Measurements from ENCODE around the gene CTSE.

Gene CTSE

DNA sequence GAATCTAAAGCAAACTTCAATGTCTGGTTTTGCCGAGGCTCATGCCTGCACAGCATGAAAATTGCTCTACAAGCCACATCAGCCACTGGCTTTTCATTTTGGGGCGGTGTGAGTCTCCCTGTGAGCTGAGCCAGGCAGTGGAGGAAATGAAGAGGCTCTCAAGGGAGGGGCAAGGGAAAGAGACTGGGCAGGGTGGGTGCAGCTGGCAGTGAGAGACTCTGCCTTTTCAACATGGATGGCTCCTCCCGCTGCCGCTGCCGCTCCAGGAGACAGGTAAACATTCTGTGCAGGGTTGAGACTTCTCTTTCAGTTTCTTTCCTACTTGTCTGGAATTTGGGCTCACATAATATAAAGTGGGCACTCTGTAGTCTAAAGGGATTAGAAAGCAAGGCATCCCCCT, 11.3 kb upstream of the CTSE start:
- Mint-ChIP-seq H3K4me1 (ENCODE audit: low read depth) (peaks cover 14% of the 10 kb centered on the region), H3K36me3 (no peaks in the 10 kb centered on the region)

DNA sequence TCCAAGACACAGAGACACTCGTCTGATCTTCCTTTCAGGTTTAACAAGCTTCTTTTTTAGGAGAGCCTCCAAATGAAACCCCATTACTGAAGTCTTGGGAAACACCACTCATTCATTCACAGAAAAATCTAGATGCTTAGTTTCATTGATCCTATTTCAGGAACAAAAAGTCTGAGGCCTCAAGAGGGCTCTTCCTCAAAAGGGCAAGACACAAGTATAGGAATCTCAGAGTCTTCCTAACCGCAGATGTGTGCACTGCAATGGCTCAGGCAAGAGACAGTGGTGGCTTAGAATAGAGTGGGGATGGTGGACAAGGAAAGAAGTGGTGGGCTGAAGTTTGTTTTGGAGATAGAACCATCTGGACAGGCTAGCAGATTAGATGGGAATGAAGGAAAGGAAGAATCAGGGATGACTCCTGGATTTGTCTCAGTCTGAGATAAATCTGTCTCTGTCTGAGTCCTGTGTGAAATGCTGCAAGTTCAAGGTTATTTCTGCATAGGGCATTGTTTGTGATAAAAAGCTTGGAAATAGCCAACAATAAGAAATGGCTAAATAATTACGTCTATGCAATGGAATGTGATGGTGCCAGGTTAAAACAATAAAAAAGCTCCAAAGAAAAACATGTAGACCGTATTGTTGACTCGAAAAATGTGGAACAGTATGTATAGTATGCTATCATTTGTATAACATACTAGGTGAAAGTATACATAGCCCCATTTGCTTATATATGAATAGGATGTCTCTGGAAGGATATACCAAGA, 8.9 kb upstream of the CTSE start:
- H3K9me3 Mint-ChIP-seq (ENCODE audit: low read depth), result no peaks in the 10 kb centered on the region
- no peak overlapping the region for H3K4me3 Mint-ChIP-seq
- no peak overlapping the region for H3K27ac Mint-ChIP-seq
- peaks cover 9% of the 10 kb centered on the region for H3K4me1 Mint-ChIP-seq (ENCODE audit: low read depth)
- peaks cover 6% of the 10 kb centered on the region for H3K27me3 Mint-ChIP-seq
- H3K36me3 Mint-ChIP-seq, result no peaks in the 10 kb centered on the region

More for the DNA sequence above, 11.3 kb upstream of the CTSE start:
- Mint-ChIP-seq H3K9me3 (ENCODE audit: low read depth) (no peaks in the 10 kb centered on the region), H3K4me3 (no peak overlapping the region), H3K27ac (no peak overlapping the region), H3K27me3 (peaks cover 3% of the 10 kb centered on the region)

DNA sequence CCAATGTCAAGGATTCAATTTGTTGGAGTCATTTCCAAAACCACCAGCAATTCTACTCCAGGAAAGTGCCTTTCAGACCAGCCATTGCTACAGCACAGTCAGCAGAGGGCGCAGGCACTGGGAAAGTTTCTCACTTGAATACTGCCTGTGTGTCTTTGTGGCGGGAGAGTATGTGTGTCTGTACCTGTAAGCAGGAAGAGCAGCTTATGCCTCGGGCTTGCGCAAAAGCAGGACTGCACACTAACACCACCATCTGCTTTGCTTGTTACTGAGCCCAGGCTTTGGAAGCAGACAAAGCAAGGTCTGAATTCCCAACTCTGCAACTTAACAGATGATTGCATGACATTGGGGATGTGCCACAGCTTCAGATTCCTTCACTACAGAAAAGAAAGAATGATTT, 7.0 kb upstream of the CTSE start:
- H3K4me1 Mint-ChIP-seq (ENCODE audit: low read depth), result peaks cover 9% of the 10 kb centered on the region
- no peak overlapping the region for H3K4me3 Mint-ChIP-seq

DNA sequence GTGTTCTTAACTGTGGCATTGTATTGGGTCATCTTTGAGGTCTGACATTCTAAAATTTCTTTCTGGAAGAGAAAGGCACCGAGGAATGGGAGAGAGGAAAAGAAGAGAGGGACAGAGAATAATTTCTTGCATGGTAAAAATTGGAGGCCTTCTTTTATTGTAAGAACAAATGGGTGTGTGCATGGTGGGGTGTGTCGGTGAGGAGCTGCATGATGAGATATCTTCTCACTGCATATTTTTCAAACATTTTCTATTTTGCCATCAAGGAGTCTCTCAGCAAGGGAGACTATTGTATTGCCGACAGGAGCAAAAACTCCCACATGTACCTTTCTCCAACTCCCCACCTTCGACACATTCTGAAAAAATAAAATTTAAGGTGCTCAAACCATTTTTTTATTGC, 6.5 kb upstream of the CTSE start:
- no peak overlapping the region for H3K4me3 Mint-ChIP-seq
- peaks cover 9% of the 10 kb centered on the region for H3K27me3 Mint-ChIP-seq
- H3K9me3 Mint-ChIP-seq (ENCODE audit: low read depth), result no peaks in the 10 kb centered on the region
- H3K36me3 Mint-ChIP-seq, result peaks cover 2% of the 10 kb centered on the region
- no peak overlapping the region for H3K27ac Mint-ChIP-seq
- peaks cover 9% of the 10 kb centered on the region for H3K4me1 Mint-ChIP-seq (ENCODE audit: low read depth)

More for the DNA sequence above, 7.0 kb upstream of the CTSE start:
- peaks cover 2% of the 10 kb centered on the region for H3K36me3 Mint-ChIP-seq
- H3K27ac Mint-ChIP-seq, result no peak overlapping the region
- peaks cover 9% of the 10 kb centered on the region for H3K27me3 Mint-ChIP-seq
- no peaks in the 10 kb centered on the region for H3K9me3 Mint-ChIP-seq (ENCODE audit: low read depth)

DNA sequence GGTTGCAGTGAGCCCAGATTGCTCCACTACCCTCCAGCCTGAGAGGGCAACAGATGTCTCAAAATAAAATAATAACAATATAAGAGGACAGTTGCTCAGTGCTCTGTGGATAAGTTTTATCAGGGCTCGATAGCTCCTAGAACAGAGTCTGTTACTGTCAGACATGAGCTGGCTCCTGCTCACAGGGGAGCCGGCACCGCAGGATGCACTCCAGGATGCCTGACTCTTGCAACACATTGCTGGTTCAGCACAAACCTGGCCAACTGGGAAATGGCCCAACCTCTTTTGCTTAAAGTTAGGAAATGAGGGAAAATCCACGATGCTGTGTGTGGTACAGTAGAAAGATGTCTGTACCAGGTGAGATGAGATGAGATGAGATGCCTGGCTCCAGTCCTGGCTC, 5.8 kb upstream of the CTSE start:
- peaks cover 9% of the 10 kb centered on the region for H3K27me3 Mint-ChIP-seq
- H3K4me1 Mint-ChIP-seq (ENCODE audit: low read depth), result peaks cover 4% of the 10 kb centered on the region
- H3K36me3 Mint-ChIP-seq, result peaks cover 2% of the 10 kb centered on the region
- no peak overlapping the region for H3K27ac Mint-ChIP-seq
- H3K4me3 Mint-ChIP-seq, result no peak overlapping the region
- H3K9me3 Mint-ChIP-seq (ENCODE audit: low read depth), result no peaks in the 10 kb centered on the region

DNA sequence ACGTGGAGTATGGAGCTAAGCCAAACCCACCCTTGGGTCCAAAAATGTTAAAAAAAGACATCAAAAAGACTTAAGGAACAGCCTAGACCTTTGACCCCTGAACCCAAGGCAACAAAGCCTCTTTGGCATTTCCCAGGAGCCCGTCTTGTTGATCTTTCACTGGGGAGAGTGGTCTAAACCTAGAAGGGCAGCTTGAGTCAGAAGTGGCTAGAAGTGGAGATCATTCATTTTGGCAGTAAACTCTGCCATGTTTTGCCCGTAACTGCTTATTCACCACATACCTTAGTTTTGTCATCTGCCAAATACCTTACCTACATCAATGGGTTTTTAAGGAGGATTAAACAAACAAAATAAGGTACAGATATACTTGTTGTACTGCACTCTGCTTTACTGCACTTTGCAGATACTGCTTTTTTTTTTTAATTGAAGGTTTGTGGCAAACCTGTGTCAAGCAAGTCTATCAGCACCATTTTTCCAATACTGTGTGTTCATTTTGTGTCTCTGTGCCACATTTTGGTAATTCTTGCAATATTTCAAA, 1.7 kb upstream of the CTSE start:
- no peak overlapping the region for H3K27ac Mint-ChIP-seq

DNA sequence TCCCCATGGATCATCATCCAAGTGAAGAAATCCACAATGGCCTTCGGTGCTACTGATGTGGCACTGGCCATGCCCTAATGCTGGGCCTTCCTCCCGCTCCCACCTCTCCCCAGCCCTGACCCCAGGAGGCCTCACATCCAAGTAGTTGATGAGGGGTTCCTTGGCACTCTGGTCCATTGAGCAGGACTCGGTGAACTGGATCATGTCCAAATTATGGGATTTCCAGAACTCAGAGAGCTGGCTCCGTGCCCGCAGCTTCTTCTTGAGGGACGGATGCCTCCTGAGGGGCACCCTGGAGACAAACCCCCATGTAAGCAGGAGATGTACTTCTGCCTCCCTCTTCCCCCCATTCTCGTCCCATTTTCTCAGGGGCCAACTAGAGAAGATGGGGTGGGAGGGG, 929 bp downstream of the CTSE start:
- H3K4me3 Mint-ChIP-seq, result no peak overlapping the region
- H3K4me1 Mint-ChIP-seq (ENCODE audit: low read depth), result no peaks in the 10 kb centered on the region
- H3K27me3 Mint-ChIP-seq, result peaks cover 4% of the 10 kb centered on the region
- peaks cover 2% of the 10 kb centered on the region for H3K36me3 Mint-ChIP-seq
- peaks cover 2% of the 10 kb centered on the region for H3K9me3 Mint-ChIP-seq (ENCODE audit: low read depth)
- no peak overlapping the region for H3K27ac Mint-ChIP-seq

More for the DNA sequence above, 1.7 kb upstream of the CTSE start:
- no peaks in the 10 kb centered on the region for H3K9me3 Mint-ChIP-seq (ENCODE audit: low read depth)
- H3K27me3 Mint-ChIP-seq, result peaks cover 7% of the 10 kb centered on the region
- no peaks in the 10 kb centered on the region for H3K4me1 Mint-ChIP-seq (ENCODE audit: low read depth)
- H3K36me3 Mint-ChIP-seq, result peaks cover 2% of the 10 kb centered on the region
- H3K4me3 Mint-ChIP-seq, result no peak overlapping the region

DNA sequence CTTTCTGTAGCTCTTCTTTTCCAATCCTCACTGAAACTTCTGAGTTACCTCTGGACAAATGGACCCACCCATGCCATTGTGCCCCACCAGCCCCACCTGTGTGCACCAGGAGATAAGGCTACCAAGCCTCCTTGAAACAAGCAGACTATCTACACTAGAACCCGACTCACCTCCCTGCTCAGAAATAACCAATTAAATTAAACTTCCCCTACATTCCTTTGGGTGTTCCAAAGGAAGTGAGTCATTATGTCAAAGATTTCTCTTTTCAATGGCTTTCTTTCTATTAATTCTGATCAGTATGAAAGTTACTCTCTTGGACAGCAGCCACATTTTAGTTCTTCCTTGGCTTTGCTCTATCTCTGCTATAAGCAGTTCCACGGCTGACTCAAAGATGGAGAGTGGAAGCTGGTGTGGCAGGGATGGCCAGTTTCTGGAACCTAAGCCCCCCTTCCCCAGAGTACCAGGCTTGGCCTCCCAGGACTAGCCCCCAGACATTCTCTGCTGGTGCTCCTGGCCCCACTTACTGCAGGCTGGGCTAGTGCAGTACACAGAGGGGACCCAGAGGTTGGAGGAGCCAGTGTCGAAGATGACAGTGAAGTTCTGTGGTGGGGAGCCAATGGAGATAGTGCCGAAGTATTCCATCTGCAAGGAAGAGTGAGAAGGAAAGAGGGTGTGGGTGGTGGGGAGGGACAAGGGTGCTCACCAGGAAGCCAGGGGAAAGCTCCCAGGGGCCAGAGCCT, 1.9 kb downstream of the CTSE start:
- H3K9me3 Mint-ChIP-seq (ENCODE audit: low read depth), result peaks cover 4% of the 10 kb centered on the region
- no peaks in the 10 kb centered on the region for H3K4me1 Mint-ChIP-seq (ENCODE audit: low read depth)
- no peak overlapping the region for H3K4me3 Mint-ChIP-seq
- H3K27ac Mint-ChIP-seq, result no peak overlapping the region
- H3K36me3 Mint-ChIP-seq, result no peaks in the 10 kb centered on the region
- peaks cover 2% of the 10 kb centered on the region for H3K27me3 Mint-ChIP-seq

DNA sequence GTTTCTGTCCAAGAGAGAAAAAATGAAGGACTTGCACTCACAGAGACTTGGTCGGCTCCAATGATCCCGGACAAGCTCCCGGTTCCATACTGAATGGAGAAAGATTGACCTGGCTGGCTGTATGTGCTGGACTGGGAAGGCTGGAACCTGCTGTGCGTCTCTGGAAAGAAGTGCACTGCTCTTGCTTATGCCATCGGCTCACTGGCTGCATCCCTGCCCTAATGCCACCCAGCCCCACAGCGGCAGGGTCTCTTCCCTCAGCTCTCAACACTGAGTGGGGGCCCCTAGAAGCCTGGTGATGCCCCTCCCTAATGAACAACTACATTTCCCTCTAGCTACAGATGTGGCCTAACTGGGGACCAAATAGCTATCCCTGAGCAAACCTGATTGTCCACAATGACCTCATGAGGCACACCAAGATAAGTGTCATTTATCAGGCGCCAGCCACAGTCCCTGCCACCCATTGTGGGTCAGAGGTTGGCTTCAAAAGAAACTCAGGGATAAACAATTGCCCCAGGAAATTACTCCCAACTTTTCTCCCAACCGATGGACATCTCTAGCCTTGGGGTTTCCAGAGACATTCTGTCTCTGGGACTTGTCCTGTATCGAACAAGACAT, 2.6 kb downstream of the CTSE start:
- H3K27me3 Mint-ChIP-seq, result peaks cover 2% of the 10 kb centered on the region
- no peak overlapping the region for H3K4me3 Mint-ChIP-seq
- H3K4me1 Mint-ChIP-seq (ENCODE audit: low read depth), result no peaks in the 10 kb centered on the region
- H3K36me3 Mint-ChIP-seq, result no peaks in the 10 kb centered on the region
- peaks cover 4% of the 10 kb centered on the region for H3K9me3 Mint-ChIP-seq (ENCODE audit: low read depth)
- no peak overlapping the region for H3K27ac Mint-ChIP-seq

DNA sequence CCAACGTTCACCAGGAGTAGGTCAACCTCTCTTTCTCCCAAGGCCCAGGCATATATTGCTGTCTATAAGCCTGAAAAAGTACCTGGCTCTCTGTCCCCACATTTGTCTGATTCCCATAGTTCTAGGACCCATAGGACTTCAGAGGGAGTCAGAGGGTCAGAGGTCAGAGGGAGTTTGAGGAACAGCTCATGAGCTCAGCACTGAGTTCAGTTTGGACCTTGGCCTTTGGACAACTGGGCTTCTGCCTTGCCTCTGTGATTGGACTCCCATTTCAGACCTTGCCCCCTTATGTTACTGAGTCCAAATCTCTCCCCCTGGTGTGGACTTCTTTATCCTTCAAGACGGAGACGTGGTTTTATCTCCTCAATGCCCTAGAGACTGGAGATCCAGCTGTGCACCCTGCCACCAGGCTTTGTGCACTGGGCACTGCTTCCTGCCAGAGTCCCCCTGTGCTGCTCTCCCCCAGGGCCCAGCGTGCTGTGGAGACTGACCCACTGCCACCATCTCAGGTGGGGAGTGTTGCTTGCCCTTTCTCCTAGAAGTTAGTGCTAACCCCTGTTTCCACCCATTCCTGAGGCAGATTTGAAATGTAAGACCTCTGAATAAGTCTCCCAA, 3.2 kb downstream of the CTSE start:
- H3K4me1 Mint-ChIP-seq (ENCODE audit: low read depth), result no peaks in the 10 kb centered on the region
- H3K4me3 Mint-ChIP-seq, result no peak overlapping the region
- H3K9me3 Mint-ChIP-seq (ENCODE audit: low read depth), result peaks cover 4% of the 10 kb centered on the region
- no peak overlapping the region for H3K27ac Mint-ChIP-seq
- peaks cover 2% of the 10 kb centered on the region for H3K27me3 Mint-ChIP-seq
- no peaks in the 10 kb centered on the region for H3K36me3 Mint-ChIP-seq

DNA sequence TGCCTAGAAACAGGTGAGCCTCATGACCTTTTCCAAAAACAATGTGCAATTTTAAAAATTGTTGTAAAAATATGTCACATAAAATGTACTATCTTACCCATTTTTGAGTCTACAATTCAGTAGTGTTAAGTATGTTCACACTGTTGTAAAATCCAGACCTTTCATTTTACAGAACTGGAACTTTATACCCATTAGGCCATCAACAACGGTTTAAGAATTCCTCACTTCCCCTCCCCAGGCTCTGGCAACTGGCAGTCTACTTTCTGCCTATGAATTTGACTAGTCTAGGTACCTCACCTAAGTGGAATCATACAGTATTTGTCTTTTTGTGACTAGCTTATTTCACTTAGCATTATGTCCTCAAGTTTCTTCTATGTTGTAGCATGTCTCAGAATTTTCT, 8.6 kb downstream of the CTSE start:
- Mint-ChIP-seq H3K9me3 (ENCODE audit: low read depth) (peaks cover 4% of the 10 kb centered on the region), H3K4me3 (no peak overlapping the region), H3K4me1 (ENCODE audit: low read depth) (peaks cover 27% of the 10 kb centered on the region), H3K27me3 (no peaks in the 10 kb centered on the region), H3K36me3 (no peaks in the 10 kb centered on the region), H3K27ac (no peak overlapping the region)

DNA sequence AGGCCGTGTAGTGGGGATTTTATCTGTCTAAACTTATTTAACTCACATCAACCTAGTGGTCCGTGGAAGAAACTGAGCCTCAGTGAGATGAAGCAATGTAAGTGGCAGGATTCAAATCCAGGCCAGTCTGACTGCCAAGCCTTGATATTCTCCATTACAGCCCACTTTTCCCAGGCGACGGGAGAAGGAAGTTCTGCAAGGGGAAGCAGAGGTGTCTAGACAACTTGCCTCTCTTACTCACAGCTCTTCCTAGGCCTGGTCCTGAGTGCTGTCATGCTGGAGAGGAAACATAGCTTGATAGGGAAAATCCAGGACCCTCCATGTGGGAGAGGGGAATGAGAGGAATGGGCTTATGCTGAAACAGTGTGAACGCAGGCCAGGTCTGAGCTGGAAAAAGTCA, 9.1 kb downstream of the CTSE start:
- H3K27ac Mint-ChIP-seq, result no peak overlapping the region
- H3K4me1 Mint-ChIP-seq (ENCODE audit: low read depth), result peaks cover 27% of the 10 kb centered on the region
- no peaks in the 10 kb centered on the region for H3K27me3 Mint-ChIP-seq
- peaks cover 4% of the 10 kb centered on the region for H3K9me3 Mint-ChIP-seq (ENCODE audit: low read depth)
- no peak overlapping the region for H3K4me3 Mint-ChIP-seq
- no peaks in the 10 kb centered on the region for H3K36me3 Mint-ChIP-seq

DNA sequence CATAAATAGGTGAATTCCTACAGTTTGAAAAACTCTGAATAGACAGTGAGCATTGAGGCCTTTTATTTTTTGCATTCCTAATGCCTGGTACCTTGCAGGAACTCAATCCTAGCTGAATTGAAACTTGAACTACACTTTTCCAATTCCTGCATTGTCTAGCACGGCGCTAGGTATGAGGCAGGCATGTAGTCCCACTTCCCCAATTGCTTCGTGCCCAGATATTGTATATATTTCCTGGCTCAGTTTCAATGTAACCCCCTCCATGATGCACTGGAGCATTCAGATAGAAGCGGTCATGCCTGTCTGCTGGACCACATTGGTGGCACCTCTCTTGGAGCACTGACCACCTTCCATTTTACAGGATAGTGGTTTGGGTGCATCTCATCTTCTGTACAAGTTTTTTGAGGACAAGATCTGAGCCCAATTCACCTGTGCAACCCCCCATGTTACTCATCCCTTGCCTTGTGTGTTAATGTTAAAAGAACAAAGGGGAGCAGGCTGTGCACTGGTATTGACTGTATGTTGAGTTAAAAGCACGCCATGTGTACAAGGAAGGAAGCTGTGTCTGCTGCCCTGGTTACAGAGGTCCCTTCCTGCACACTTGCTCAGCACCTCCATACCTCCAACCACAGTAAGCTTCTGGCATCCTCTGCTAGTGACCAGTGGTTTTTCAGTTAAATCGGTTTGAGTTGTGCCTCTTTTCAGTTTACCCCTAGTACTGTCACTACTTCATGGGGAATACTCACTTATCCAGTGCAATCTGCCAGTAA, 10.5 kb downstream of the CTSE start:
- no peak overlapping the region for H3K4me3 Mint-ChIP-seq
- peaks cover 27% of the 10 kb centered on the region for H3K4me1 Mint-ChIP-seq (ENCODE audit: low read depth)
- H3K9me3 Mint-ChIP-seq (ENCODE audit: low read depth), result peaks cover 4% of the 10 kb centered on the region
- H3K36me3 Mint-ChIP-seq, result no peaks in the 10 kb centered on the region
- no peaks in the 10 kb centered on the region for H3K27me3 Mint-ChIP-seq
- H3K27ac Mint-ChIP-seq, result peak overlapping the region; percentile 5

DNA sequence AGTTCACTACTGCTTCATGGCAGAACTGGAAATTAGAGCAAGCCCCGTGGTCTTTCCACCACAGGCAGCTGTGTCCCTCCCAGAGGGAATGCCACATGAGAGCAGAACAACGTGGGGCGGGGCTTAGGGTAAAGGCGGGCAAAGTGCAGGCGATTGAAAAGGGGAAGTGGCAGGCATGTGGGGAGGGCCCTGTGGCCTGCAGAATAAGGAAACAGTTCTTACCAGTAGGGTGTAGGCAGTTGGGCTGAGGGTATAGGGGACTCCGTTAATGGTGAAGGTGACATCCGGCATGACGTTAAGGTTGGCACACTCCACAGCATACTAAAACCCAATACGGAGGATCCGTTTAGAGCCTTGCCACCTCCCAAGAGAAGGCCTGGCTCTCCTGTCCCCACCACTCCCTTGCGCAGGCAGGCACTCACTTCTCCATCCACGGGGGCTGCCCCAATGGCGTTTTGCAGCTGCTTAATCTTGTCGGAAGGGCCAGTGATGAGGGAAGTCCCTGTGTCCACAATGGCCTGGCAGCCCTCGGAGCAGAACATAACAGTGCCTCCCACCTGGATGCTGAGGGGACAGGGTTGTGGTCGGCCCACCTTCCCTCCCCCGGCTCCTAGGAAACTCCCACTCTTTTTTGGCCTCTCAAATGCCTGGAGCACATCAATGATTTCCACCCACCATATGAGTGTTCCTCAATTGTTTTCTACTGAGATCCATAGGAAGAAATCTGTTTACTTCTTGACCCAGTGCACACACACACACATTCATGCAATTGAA, 11.4 kb downstream of the CTSE start:
- H3K9me3 Mint-ChIP-seq (ENCODE audit: low read depth), result no peaks in the 10 kb centered on the region
- H3K27me3 Mint-ChIP-seq, result no peaks in the 10 kb centered on the region
- H3K36me3 Mint-ChIP-seq, result no peaks in the 10 kb centered on the region
- peak overlapping the region; percentile 51 for H3K4me3 Mint-ChIP-seq
- H3K27ac Mint-ChIP-seq, result no peak overlapping the region
- peaks cover 27% of the 10 kb centered on the region for H3K4me1 Mint-ChIP-seq (ENCODE audit: low read depth)
